ENCODE results near the gene HPS3.

Gene HPS3

DNA sequence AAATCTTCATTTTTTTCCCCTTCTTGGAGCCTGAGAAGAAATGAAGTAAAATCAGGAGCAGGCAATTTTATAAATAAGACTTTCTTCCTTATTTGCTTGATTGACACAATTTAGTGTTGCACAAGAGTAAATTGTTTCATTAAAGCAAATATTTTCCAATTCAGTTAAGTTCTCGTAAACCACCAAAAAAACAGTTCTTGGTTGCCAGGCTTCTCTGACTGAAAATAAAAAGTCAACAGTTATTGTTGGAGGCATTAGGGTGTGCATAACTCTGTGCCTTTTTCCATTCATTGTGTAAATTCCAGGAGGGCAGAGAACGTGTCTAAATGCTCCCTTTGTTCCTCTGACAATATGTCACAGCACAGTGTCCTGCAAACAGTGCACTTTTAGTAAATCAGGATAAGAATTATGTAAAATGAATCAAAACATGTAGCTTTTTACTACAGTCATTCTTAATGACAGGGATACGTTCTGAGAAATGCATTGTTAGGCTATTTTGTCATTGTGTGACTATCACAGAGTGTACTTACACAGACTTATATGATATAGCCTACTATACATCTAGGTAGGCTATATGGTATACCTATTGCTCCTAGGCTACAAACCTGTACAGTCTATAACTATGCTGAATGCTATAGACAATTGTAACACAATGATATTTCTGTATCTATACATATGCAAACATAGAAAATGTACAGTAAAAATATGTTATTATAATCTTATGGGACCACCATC lies 92.5 kb downstream of the HPS3 start, which contains the start of gene CP:
Gene CP, minus strand, starts transcription at position 47 of the 735 bp plus-strand sequence. Its CDS starts 37 bp downstream, at position 10.
- DNase-seq (ENCODE audit: low read depth, low spot score): no peak
- POLR2A ChIA-PET: no interaction called here
- CTCF ChIA-PET: no interaction called here
- TF ChIP-seq, protein P1, sequence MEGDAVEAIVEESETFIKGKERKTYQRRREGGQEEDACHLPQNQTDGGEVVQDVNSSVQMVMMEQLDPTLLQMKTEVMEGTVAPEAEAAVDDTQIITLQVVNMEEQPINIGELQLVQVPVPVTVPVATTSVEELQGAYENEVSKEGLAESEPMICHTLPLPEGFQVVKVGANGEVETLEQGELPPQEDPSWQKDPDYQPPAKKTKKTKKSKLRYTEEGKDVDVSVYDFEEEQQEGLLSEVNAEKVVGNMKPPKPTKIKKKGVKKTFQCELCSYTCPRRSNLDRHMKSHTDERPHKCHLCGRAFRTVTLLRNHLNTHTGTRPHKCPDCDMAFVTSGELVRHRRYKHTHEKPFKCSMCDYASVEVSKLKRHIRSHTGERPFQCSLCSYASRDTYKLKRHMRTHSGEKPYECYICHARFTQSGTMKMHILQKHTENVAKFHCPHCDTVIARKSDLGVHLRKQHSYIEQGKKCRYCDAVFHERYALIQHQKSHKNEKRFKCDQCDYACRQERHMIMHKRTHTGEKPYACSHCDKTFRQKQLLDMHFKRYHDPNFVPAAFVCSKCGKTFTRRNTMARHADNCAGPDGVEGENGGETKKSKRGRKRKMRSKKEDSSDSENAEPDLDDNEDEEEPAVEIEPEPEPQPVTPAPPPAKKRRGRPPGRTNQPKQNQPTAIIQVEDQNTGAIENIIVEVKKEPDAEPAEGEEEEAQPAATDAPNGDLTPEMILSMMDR (IDR thresholded peaks at IDR 0.05; ENCODE audit: insufficient read depth, low read length, missing control alignments): no peak
- no peak within 1 kb of the TSS for H3K4me3 ChIP-seq (ENCODE audit: low read depth, low read length)

Measured in AG04449 (cell line).